Type B pancreatic cell (in vitro differentiated cells): ENCODE data around the gene HSPA1A. TPM values are rescaled to one million over a fixed set of nuclear protein-coding genes. Genes with fewer than 3 reads are reported as not detected.
"Not testable (repeated sequence)": the region's sequence is repeated elsewhere in the genome, so short reads cannot be mapped to it uniquely, and the experiment has no call there.

Experiments used
- DNase-seq: peaks from one replicate; pipeline ENCODE4 v3.0.0; 2021; ENCODE audit warnings: mixed read lengths; ENCODE audit not compliant: unreplicated experiment; ENCODE audit errors: extremely low spot score
- H3K27ac Mint-ChIP-seq: 2 replicates; pipeline ENCODE4 v1.8.0; 2021; ENCODE audit warnings: mild to moderate bottlenecking, mixed read lengths
- H3K27me3 Mint-ChIP-seq: 2 replicates; pipeline ENCODE4 v1.8.0; 2021; ENCODE audit warnings: mixed read lengths
- H3K36me3 Mint-ChIP-seq: 2 replicates; pipeline ENCODE4 v1.8.0; 2021; ENCODE audit warnings: mixed read lengths
- H3K4me1 Mint-ChIP-seq: one replicate; pipeline ENCODE4 v1.8.0; 2021; ENCODE audit warnings: mixed read lengths; ENCODE audit not compliant: unreplicated experiment
- H3K4me3 Mint-ChIP-seq: 2 replicates; pipeline ENCODE4 v1.8.0; 2021; ENCODE audit warnings: mild to moderate bottlenecking, mixed read lengths
- H3K9me3 Mint-ChIP-seq: 2 replicates; pipeline ENCODE4 v1.8.0; 2021; ENCODE audit warnings: mixed read lengths
- CTCF ChIP-seq: fragments of 200-600 bp; sonication (generic); conservative IDR thresholded peaks from 2 replicates; pipeline ENCODE4 v1.5.0; 2021; ENCODE audit warnings: antibody characterized with exemption, mild to moderate bottlenecking
- total RNA-seq: library from RNA; stranded (reverse); gene quantifications from 2 replicates; pipeline ENCODE4 v1.2.1, GENCODE V29; 2021; ENCODE audit warnings: low replicate concordance

Gene HSPA1A
- total RNA-seq, 1 donor from 2014 or later = 45.7 TPM

- DNase-seq = peak; percentile 98
- peaks cover 1% of the 10 kb centered on the region for H3K36me3 Mint-ChIP-seq
- TF ChIP-seq CTCF = no peak
- peak within 1 kb of the TSS; percentile 95 for H3K27ac Mint-ChIP-seq
- H3K9me3 Mint-ChIP-seq = no peaks in the 10 kb centered on the region
- no peaks in the 10 kb centered on the region for H3K27me3 Mint-ChIP-seq
- H3K4me1 Mint-ChIP-seq = peaks cover 23% of the 10 kb centered on the region
- peak within 1 kb of the TSS; percentile 94 for H3K4me3 Mint-ChIP-seq
Observed at GRCh38 chr6:31862344-31863235, 47.2 kb downstream of the HSPA1A start, which contains the start of gene NEU1. Gene NEU1, minus strand, starts transcription at chr6:31862821. Its CDS starts 45 bp downstream, at chr6:31862776.

- DNase-seq = not testable (repeated sequence)
- H3K4me3 Mint-ChIP-seq = peak overlapping the region; percentile 94
- TF ChIP-seq CTCF = peak; percentile 2
Observed at GRCh38 chr6:31864123-31864562, 48.8 kb downstream of the HSPA1A start.

GRCh38 chr6:31864818-31865204 is 49.5 kb downstream of the HSPA1A start:
- H3K4me3 Mint-ChIP-seq = peak overlapping the region; percentile 24
- TF ChIP-seq CTCF = no peak

More at GRCh38 chr6:31864123-31864562, 48.8 kb downstream of the HSPA1A start:
- H3K9me3 Mint-ChIP-seq, H3K36me3 Mint-ChIP-seq, H3K27me3 Mint-ChIP-seq: not testable (repeated sequence)
- Mint-ChIP-seq H3K4me1 (peaks cover 23% of the 10 kb centered on the region), H3K27ac (peak overlapping the region; percentile 95)

GRCh38 chr6:31865205-31866118 is 50.1 kb downstream of the HSPA1A start:
- DNase-seq = no peak
- Mint-ChIP-seq H3K36me3 (no peaks in the 10 kb centered on the region), H3K4me1 (peaks cover 23% of the 10 kb centered on the region), H3K27me3 (no peaks in the 10 kb centered on the region), H3K4me3 (peak overlapping the region; percentile 52), H3K9me3 (no peaks in the 10 kb centered on the region), H3K27ac (peak overlapping the region; percentile 69)
- no peak for TF ChIP-seq CTCF

More at GRCh38 chr6:31864818-31865204, 49.5 kb downstream of the HSPA1A start:
- peaks cover 23% of the 10 kb centered on the region for H3K4me1 Mint-ChIP-seq
- H3K9me3 Mint-ChIP-seq = no peaks in the 10 kb centered on the region
- no peaks in the 10 kb centered on the region for H3K27me3 Mint-ChIP-seq
- H3K27ac Mint-ChIP-seq = peak overlapping the region; percentile 69
- DNase-seq = no peak
- H3K36me3 Mint-ChIP-seq = no peaks in the 10 kb centered on the region

Other genes starting within 250 kb of the HSPA1A start
- 0.22 TPM in 1 of 2 replicates, not detected in the other for gene LTA, start 243.3 kb upstream of the HSPA1A start, total RNA-seq
- not detected in 2 replicates for gene TNF, start 240.0 kb upstream of the HSPA1A start, total RNA-seq
- 0.34 and 1.0 TPM in 2 replicates for gene LTB, start 233.1 kb upstream of the HSPA1A start, total RNA-seq
- not detected in 2 replicates for gene LST1, start 229.3 kb upstream of the HSPA1A start, total RNA-seq
- gene NCR3, start 222.5 kb upstream of the HSPA1A start, total RNA-seq = not detected in 2 replicates
- 0.59 and 3.8 TPM in 2 replicates for gene AIF1, start 200.3 kb upstream of the HSPA1A start, total RNA-seq
- gene PRRC2A, start 194.8 kb upstream of the HSPA1A start, total RNA-seq = 151 and 235 TPM in 2 replicates
- gene BAG6, start 162.9 kb upstream of the HSPA1A start, total RNA-seq = 334 and 378 TPM in 2 replicates
- 11.2 and 20.9 TPM in 2 replicates for gene APOM, start 159.6 kb upstream of the HSPA1A start, total RNA-seq
- gene C6orf47, start 154.8 kb upstream of the HSPA1A start, total RNA-seq = 22.3 and 28.1 TPM in 2 replicates
- 17.6 and 20.2 TPM in 2 replicates for gene GPANK1, start 150.5 kb upstream of the HSPA1A start, total RNA-seq
- gene CSNK2B, start 149.5 kb upstream of the HSPA1A start, total RNA-seq = 142 and 175 TPM in 2 replicates
- 13.9 and 22.0 TPM in 2 replicates for gene LY6G5B, start 145.6 kb upstream of the HSPA1A start, total RNA-seq
- 2.0 and 2.3 TPM in 2 replicates for gene LY6G5C, start 134.5 kb upstream of the HSPA1A start, total RNA-seq
- 80.9 and 91.3 TPM in 2 replicates for gene ABHD16A, start 112.2 kb upstream of the HSPA1A start, total RNA-seq
- not detected in 2 replicates for gene LY6G6F, start 108.7 kb upstream of the HSPA1A start, total RNA-seq
- gene LY6G6D, start 100.2 kb upstream of the HSPA1A start, total RNA-seq = 1.5 TPM in 1 of 2 replicates, not detected in the other
- 2.5 and 16.2 TPM in 2 replicates for gene LY6G6C, start 93.8 kb upstream of the HSPA1A start, total RNA-seq
- gene MPIG6B, start 92.2 kb upstream of the HSPA1A start, total RNA-seq = 0.41 and 0.81 TPM in 2 replicates
- 101 and 138 TPM in 2 replicates for gene DDAH2, start 86.2 kb upstream of the HSPA1A start, total RNA-seq
- gene CLIC1, start 79.0 kb upstream of the HSPA1A start, total RNA-seq = 294 and 381 TPM in 2 replicates
- 20.7 and 46.7 TPM in 2 replicates for gene MSH5, start 75.5 kb upstream of the HSPA1A start, total RNA-seq
- gene SAPCD1, start 52.9 kb upstream of the HSPA1A start, total RNA-seq = 3.2 and 8.9 TPM in 2 replicates
- gene VWA7, start 38.2 kb upstream of the HSPA1A start, total RNA-seq = 6.1 and 6.4 TPM in 2 replicates
- gene VARS1, start 19.8 kb upstream of the HSPA1A start, total RNA-seq = 89.0 and 104 TPM in 2 replicates
- gene LSM2, start 8.6 kb upstream of the HSPA1A start, total RNA-seq = 57.9 and 74.5 TPM in 2 replicates
- gene HSPA1L, start 260 bp upstream of the HSPA1A start, total RNA-seq = 1.8 and 1.9 TPM in 2 replicates
- 132 and 252 TPM in 2 replicates for gene HSPA1B, start 12.2 kb downstream of the HSPA1A start, total RNA-seq
- 46.9 and 62.5 TPM in 2 replicates for gene NEU1, start 47.3 kb downstream of the HSPA1A start, total RNA-seq
- gene SLC44A4, start 63.5 kb downstream of the HSPA1A start, total RNA-seq = 8.8 and 10.6 TPM in 2 replicates
- gene EHMT2, start 82.2 kb downstream of the HSPA1A start, total RNA-seq = 59.9 and 136 TPM in 2 replicates
- 8.2 and 37.7 TPM in 2 replicates for gene ZBTB12, start 86.5 kb downstream of the HSPA1A start, total RNA-seq
- 2.2 and 3.6 TPM in 2 replicates for gene C2, start 112.2 kb downstream of the HSPA1A start, total RNA-seq
- 7.8 and 13.6 TPM in 2 replicates for gene CFB, start 130.6 kb downstream of the HSPA1A start, total RNA-seq
- gene NELFE, start 143.4 kb downstream of the HSPA1A start, total RNA-seq = 63.9 and 73.0 TPM in 2 replicates
- gene SKIC2, start 143.6 kb downstream of the HSPA1A start, total RNA-seq = 84.2 and 100 TPM in 2 replicates
- gene DXO, start 156.6 kb downstream of the HSPA1A start, total RNA-seq = 24.2 and 28.9 TPM in 2 replicates
- 5.2 and 9.7 TPM in 2 replicates for gene C4A, start 166.5 kb downstream of the HSPA1A start, total RNA-seq
- gene C4B, start 199.3 kb downstream of the HSPA1A start, total RNA-seq = 5.3 and 9.2 TPM in 2 replicates
- 0.14 and 0.68 TPM in 2 replicates for gene CYP21A2, start 222.9 kb downstream of the HSPA1A start, total RNA-seq